Measurements from ENCODE around the gene DVL1.
A peak's percentile ranks its signal among the peaks of the same experiment; 100 is the strongest.

Gene DVL1

DNA sequence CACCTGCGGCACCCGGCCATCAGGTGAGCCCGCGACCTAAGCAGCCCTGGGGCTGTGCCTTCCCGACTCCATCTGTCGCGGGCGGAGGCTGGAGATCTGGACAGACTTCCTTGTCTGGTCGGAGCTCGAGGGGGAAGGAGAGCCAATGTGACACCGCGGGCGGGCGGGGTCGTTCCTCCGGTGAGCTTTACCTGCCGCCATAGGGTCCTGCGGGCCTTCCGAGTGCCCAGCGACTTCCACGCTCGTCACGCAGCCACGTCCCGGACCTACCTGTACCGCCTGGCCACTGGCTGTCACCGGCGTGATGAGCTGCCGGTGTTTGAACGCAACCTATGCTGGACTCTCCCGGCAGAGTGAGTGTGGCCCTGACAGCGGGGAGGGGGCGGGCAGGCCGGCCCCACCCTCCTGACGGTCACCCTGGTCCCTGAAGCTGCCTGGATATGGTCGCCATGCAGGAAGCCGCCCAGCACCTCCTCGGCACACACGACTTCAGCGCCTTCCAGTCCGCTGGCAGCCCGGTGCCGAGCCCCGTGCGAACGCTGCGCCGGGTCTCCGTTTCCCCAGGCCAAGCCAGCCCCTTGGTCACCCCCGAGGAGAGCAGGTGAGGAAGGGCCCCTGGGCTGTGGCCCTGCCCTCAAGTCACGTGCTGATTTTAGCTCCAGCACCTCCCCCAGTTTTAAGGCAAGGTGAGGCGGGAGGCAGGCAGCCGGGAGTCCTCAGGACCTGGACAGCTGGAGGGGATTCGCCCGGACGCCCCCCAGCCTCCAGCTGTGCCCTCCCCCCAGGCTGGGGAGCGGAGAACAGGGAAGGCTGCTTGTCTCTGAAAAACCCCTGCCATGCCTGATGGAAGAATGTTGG lies 39.7 kb downstream of the DVL1 start:
- peak in 1 of 2 donors; percentile 19 for DNase-seq

DNA sequence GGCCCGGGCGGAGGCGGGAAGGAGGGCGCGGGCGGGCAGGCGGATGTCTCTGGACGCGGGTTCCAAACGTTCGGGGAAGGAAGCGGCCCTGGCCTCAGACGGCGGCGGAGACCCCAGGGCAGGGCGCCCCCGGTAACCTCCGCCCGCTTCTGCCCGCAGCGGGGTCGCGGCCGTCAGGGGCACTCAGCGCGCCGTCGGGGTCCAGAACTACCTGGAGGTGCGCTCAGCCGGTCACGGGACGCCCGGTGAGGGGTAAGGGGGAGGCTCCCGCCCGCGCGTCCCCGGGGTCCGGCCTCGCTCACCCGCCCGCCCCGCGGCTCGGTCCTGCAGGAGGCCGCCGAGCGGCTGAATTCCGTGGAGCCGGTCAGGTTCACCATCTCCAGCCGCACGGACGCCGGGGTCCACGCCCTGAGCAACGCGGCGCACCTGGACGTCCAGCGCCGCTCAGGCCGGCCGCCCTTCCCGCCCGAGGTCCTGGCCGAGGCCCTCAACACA lies 40.4 kb downstream of the DVL1 start:
- no peak for DNase-seq

DNA sequence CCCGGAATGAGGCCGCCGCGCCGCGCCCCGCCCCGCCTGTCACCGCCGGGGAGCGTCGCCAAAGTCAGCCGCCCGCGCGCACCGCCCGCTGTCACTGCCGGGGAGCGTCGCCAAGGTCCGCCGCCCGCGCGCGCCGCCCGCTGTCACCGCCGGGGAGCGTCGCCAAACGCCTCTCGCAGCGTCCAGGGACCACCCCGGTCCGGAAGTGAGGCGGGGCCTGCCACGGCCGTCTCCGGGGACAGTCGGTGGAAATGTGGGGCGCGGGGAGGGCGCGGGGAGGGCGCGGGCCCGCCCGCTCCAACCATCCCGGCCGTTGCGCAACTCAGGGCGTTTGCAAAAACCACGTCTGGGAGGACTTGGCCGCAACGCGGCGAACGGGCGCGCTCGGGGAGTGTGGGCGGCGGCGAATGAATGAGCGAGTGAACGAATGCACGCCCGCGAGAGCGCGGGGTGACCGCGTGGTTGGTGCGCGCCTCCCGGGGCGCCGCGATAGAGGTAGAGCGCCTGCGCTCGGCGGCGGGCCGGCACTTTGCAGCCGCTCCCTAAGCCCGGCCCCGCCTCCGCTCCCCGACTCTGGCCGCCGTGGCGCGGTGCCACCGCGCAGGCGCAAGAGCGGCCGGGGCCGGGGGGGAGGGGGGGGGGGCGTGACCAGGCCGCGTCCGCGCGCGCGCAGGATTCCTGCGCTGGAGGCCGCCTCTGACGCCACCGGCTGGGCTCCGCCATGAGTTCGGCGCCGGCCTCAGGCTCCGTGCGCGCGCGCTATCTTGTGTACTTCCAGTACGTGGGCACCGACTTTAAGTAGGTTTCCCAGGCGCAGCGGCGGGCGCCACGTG lies 41.1 kb downstream of the DVL1 start, which contains the start of the genes ACAP3 and PUSL1:
Gene ACAP3 (minus strand): TSS at position 8 of the 833 bp plus-strand sequence. CDS start 115 bp downstream, outside the sequence.
Gene PUSL1 (plus strand): TSS at position 675 of the 833 bp plus-strand sequence. CDS start 47 bp downstream, at position 722.
- DNase-seq: peak; percentile 89 to 94

DNA sequence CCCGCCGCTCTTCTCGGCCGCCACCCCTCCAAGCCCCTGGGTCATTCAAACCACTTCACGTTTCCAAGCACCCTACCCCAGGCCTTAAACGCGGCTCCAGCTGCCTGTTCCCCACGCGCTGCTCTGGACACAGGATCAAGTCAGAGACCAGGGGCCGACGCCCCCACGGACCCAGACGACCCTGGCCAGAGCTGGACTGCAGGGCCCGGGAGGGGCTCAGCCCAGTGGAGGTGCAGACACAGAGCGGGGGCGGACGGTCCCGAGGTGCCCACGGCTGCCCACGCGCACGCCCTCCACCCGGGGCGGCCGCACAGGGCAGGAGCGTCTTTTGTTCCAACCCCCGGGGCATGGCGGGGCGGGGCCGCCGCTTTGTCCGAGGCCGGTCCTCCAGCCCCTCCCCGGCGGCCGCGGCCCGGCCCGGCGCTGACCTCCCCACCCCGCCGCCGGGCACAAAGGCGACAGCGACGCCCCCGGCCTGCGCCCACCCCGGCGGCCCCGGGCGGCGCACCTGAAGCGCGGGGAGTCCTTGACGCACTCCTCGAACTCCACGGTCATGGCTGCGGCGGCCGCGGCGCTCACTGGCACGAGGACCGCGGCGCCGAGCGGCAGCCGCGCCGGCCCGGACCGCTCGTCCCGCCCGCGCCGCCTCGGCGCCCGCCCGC lies 41.8 kb downstream of the DVL1 start:
- peak; percentile 4 to 43 for DNase-seq

DNA sequence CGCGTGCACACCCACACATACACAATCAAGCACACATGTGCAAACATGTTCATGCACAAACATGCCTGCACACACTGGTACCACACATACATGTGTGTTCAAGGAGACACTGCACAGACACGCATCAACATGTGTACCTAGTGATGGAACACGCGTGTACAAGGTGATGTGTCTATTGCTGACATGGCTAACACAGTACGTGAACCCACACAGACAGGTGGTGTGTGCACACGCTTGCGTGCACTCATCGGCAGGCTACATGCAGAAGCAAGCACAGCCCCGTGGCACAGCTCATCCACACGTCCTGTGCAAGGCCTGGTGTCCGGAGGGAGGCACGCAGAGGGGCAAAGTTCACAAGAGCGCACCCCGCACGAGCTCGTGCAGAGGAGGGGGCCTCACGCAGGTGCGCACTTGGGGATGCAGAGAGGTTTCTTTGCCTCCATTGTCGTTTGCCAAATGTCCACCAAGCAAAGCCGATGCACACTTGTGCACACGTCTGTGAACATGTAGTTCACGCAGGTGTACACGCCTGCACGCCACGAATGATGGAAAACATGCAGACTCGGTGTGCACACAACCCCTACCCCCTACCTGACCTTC lies 42.5 kb downstream of the DVL1 start:
- no peak for DNase-seq

DNA sequence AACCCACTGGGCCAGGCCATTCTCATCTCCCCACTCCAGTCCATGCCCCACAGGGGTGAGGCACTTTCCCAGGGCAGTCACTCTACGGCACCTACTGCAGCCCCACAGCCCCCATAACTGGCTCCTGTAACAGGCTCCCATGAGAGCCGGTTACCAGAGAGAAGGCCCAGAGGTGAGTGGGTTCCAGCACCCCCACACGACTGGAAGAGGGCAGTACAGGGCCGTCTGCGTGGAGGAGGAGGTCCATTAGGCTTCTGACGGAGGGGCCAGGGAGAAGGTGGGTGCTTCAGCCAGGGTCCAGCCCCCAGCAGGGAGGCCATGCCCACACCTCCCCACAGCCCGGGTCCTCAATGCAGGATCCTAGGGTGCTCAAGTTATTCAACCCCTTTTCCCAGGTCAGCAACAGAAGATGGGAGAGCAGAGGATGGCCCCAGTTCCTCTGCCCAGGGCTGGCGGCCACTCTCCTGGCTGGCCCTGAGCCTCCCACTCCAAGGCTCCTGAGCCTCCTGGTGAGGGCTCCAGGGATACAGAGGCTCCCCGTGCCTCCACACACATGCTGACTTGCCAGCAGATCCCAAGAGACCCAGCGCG lies 43.1 kb downstream of the DVL1 start:
- DNase-seq: no peak

DNA sequence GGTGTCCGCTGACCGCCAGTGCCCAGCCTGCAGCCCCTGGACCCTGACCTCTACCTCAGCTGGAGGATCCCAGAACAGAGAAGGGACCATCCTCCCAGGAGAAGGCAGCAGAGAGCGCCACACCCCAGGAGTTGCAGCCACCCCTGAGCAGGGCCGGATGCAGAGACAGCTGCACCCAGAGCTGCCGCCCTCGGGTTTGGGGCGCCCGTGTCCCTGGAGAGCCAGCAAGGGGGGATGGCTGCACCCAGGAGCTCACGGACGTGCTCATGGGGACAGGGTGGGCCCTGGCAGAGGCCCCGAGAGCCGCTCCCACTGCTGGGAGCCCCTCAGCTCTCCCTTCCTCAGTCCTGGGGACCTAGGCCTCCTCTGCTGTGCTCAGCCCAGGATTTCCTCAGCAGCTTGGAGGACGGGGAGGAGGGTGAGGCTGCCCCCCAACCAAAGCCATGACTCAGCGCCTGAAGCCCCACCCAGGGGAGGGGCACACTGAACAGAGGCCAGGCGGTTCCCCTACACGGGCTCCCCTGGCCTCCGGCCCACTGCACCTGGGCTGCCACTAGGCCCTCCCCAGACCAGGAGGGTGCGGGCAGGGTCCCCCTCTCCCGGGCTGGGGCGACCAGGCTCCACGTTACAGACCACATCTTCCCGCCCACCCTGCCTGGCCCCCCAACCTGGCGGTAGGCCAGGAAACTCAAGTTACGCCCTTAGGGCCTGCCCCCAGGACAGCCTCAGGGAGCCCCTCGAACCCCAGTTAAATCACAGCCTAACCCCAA lies 43.7 kb downstream of the DVL1 start:
- DNase-seq: peak; percentile 44 to 46

DNA sequence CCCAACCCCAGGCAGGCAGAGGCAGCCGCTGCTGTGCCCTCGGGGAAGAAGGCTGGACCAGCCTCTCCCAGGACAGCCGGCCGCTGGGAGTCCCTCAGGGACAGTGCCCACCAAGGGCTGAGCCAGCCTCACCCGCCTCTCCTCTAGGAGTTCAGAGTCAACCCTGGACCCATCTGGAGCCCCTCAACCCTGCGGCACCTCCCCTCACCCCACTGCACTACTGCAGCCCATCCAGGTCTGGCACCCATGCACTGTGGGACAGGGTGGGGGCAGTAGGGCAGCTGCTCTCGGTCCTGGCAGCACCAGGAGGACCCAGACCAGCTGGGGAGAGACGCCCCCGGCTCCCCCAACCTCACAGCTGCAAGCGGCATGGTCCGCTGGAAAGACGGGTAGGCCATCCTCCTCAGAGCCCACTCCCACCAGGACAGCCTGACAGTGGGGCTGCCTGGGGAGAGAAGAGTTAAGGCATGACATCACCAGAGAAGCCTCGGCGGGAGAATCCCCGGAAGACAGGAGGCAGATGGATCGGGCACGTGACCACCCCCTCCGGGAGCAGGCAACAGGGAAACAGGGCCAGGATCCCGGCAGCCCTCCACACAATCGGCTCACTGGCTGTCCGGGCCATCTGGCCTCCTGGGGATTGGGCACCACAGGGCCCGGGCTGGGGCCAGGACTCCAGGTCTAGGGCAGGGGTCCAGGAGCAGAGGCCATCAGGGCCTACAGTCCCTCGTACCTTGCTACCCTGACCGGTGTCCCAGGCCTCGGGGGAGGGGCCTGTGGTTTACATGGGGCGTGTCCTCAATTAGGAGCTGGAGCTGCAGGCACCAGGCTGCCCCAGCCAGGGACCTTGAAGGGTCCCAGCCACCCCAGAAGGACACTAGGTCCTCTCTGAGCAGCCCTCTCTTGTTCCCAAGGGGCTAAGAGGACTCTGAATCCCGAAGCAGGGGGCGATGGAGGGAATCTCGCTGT lies 44.6 kb downstream of the DVL1 start:
- DNase-seq: peak in 1 of 2 donors; percentile 33

DNA sequence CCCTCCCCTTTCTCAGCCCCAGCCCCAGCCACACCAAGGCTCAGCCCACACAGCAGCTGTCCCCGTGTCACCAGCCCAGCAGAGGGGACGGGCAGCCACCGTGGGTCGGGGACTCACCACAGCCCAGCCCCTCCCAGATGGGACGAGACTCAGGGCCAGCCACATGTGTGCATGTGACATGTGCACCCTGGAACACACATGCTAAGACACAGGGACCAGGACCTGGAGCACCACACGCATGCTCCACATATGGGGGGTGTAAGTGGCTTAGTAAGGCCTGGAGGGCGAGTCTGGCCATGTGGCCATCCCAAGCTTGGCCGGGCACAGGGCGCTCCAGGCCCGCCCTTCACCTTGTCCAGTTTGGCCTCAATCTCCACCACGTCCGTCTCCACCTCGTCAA lies 45.5 kb downstream of the DVL1 start:
- DNase-seq: no peak

DNA sequence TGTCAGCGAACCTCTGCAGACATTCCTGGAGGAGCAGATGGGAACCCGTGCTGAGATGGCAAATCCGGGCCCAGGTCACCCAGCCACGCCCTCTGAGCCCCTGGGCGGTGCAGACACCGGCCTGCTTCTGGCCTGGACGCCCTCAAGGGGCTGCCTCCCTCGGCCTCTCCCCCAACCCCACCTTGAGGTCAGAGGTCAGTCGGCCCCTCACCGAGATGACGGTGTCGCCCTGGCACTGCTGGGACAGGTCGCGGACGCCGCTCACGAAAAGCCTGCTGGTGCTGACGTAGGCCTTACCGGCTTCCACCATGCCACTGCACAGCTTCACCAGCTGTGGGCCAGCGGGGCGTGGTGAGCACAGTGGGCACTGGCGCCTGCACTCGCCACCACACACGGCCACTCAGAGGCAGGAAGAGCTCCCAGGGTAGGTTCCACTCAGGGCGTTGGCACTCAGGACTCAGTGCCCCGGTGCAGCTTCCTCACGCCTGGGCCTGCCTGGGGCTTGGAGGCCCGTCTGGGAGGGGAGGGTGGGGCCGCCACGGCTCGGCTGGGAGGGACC lies 46.2 kb downstream of the DVL1 start:
- DNase-seq: no peak

DNA sequence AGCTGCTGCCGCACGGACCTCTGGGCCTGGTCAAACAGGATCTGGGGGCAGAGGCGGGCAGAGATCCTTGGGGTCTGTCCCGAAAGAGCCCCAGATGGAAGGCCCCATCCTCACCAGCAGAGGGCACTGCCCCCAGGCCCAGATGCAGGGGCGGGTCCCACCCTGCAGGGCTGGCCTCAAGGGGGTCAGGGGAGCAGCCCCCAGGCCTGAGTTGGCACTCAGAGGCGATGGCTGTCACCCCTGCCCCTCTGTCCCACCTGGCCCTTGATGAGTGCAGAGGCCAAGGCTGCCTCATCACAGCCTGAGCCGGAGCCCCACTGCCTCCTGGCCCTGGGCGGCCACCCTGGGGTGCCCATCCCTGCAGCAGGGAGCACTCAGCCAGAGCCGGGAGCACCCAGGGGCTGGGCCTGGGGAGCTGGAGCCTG lies 47.2 kb downstream of the DVL1 start:
- DNase-seq: no peak

DNA sequence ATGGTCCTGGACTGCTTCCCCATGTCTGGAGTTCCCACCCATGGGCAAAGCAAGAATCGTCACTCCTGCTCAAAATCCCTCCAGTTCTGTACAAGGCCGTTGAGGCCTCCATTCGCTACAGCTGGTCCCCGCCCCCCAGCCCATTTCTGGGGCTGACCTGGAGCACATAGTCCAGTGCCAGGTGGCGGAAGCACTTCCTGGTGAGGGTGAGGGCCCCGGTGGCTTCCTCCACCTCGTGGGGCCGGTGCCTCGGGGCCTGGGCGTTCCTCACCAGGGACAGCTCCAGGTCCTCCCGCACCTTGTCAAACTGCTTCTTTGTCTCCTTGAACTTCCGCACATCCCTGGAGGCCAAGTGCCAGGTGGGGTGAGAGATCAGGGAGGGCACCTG lies 48.9 kb downstream of the DVL1 start:
- no peak for DNase-seq

DNA sequence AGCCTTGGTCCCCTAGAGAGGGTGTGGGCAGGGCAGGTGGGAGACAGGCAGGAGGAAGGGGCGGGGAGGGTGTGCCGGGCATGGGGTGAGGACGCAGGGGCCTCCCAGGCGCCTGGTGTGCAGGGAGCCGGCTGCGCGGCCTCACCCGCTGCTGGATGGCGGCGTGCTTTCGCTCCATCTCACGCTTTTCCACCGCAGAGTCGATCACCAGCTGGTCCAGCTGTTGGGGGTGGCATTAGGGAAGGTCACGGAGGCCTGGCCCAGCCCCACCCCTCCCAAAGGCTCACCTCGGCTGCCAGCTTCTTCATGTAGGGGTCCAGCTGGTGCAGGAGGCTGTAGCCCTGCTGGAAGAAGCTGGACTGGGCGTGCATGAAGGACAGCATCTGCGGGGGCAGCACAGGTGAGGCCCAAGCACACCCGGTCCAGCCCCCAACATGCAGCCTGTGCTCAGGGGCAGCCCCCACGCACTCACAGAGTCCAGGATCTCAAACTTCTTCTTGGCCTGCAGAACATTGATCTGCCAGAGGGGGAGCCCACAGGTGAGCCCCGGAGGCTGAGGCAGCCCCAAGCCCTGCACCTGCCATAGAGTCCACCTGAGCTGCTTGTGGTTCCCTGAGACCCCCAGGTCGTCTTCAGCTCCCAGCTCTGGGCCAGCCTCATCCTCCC lies 49.4 kb downstream of the DVL1 start:
- no peak for DNase-seq

DNA sequence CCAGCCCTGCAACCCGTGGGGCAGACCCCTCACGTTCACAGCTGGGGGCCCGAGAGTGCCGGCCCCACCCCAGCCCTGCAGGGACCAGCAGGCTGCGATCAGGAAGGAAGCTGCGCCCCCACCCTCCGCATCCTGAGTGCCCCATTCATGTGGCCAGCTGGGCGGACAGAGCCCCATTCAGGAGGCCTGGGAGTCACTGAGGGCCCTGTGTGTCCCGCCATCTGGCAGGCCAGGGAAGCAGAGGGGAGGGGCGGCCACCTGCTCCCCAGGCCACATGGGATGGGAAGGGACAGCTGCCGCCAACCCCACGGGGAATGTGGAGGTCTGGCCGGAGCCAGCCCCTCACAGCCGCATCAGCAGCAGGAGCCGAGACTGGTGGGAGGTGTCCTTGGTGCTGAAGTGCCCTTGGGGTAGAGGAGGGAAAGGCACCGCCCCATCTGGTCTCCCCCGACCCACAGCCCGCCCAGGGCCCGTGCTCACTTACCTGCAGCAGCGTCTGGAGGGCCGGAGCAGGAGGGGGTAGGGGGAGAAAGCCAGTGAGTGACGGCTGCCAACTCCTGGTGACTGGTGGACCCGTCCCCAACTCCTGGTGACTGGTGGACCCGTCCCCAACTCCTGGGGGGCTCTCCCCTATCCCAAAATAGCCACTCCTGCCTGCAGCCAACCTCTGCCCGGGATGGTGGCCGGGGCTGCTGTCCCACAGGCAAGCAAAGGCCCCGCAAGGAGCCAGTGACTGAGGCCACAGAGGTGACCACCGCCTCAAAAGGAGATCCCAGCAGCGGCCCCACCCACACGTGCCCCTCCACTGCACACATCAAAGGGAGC lies 50.1 kb downstream of the DVL1 start:
- no peak for DNase-seq

DNA sequence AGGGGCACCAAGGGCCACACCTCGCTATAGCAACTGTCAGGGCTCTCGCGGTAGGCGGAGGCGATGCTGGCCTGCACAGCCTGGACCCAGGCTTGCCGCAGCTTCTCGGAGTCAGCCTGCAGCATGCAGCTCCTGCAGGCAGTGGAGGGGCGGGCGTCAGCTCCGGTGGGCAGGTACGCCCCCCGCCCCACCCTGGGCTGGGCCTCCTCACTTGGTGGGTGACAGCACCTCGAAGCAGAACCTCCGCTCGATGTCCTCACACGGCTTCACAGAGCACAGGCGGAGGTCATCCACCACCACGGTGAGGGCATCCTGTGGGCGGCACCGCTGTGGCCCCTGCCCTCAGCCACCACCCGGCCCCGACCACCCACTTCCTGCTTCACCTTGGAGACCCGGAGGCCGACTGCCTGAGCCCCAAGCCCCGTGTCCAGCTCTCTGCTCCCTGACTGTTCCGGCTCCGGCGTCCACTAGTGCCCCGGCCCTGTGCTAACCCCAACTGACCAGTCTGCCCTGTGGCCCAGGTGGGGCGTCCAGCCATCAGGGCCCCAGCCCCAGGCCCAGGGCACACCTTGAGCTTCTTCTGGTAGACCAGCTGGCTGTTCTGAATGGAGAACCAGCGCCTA lies 51.3 kb downstream of the DVL1 start:
- no peak for DNase-seq

DNA sequence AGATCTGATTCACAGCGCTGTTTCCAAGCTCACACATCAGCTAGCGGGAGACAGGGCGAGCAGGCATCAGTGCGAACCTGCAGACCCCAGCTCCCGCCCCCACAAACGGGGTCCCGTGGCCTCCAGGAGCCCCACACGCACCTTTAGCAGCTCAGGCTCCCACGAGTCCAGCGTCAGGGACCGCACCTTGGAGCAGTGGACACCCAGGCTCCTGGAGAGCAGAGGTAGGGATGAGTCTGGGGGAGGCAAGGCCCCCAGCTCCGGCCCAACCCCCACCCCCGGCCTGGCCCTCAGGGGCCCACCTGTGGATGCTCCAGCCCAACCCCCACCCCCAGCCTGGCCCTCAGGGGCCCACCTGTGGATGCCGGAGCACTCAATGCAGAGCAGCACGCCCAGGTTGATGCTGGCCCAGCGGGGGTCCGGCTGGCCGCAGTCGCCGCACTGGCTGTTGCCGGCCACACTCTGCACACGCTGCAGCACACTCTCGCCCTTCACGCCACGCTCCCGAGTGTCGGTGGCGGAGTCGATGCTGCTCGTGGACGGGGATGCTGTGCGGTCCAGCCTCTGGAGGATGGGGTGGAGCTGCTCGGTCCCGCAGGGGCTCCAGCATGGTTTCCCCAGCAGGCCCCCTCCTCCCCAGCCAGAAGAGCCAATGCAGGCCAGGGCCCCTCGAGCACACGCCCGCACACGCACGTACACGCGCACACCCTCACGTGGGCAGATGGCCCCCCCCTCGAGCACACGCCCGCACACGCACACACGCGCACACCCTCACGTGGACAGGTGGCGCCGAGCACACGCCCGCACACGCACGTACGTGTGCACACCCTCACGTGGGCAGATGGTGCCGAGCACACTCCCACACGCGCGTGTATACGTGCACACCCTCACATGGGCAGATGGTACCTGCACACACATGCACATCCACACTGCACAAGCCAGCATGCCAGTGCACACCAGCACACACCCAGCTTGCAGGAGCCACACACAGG lies 52.9 kb downstream of the DVL1 start:
- DNase-seq: no peak
